T follicular helper cell (primary cell): Measurements from ENCODE around the gene STARD13.
"Not testable (repeated sequence)": the region's sequence is repeated elsewhere in the genome, so short reads cannot be mapped to it uniquely, and the experiment has no call there.

Experiments
- DNase-seq: peaks from one replicate; pipeline ENCODE4 v3.0.0-alpha.2; 2020; ENCODE audit warnings: low read depth

Gene STARD13

DNA sequence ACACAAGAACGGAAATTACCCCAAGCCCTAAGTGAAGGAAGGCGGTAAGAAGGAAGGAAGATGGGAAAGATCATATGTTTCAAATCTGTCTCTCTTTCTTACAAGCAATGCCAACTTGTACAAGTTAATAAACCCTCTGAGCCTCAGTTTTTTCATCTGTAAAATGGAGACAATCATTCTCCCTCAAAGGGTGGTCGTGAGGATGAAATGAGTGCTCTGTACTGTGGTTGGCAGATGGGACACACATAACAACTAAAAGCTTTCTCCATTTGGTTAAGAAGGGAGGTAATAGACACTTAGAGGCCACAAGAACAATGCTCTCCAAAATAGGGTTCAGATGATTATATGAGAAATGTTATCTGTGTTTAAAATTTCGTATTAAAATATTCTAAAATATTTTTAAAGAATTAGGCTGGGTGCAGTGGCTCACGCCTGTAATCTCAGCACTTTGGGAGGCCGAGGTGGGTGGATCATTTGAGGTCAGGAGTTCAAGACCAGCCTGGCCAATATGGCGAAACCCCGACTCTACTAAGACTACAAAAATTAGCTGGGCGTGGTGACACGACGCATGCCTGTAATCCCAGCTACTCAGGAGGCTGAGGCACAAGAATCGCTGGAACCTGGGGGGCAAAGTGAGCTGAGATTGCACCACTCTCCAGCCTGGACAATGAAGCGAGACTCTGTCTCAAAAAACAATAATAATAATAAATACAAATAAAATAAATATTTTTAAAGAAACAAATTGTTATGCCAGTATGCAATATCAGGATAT lies 89.7 kb downstream of the STARD13 start:
- no peak for DNase-seq

DNA sequence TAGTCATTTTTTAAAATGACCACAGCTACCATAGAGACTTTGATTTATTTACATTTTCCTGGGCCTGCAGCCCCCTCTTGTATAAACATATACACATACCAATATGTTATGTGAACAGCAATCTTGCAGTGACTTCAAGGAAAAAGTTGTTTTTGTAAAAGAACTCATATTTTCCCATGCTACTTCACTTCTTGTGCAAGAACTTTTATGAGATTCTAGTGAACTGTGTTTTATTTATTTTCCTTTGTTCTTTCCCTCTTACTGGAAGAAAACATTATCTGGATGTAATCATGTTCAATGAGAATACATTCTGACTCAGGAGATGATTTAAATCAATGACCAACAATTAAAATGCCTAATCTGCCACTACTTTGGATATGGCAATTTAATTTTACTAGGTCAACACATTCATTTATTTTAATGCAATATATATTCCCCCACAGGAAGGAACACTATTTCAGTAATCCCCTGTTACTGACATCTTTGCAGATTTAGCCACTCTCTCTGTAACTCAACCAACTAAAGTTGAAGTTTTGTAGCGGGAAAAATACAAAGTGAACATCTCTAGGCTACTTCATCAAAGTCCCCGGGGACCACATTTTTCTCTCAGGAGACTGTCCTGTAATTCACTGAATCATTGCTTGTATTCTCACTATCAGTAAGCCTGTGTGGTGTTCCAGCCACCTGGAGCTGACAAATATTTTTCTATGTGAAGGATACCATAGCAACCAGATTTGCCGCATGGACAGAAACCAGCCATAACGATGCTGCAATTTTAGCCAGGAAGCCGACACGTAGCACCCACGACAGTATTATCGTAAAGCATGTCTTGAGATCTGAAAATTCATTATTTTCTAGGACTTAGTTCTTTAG lies 90.5 kb downstream of the STARD13 start:
- no peak for DNase-seq

DNA sequence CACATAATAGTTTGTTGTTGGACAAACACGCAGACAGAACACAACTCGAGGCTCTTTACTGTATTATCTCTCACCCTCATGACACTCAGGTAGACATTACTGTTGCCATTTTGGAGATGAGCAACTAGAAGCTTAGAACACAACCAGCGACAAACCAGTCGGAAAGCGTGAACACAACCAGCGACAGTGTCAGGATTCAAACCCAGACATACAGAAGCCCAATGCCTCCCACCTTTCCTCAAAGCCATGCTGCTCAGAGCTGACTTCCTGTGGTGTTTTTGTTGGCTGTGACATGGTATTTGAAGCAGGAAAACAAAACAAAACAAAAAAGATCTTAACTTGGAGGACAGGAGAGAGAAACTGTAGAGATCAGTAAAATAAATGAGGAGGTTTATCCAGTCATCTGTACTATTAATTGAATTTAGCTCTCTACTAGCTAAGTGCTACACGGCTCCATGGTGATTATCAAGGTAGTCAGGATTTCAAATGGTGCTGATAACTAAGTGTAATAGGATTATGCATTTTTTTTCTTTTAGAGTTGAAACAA lies 92.1 kb downstream of the STARD13 start:
- DNase-seq: no peak

DNA sequence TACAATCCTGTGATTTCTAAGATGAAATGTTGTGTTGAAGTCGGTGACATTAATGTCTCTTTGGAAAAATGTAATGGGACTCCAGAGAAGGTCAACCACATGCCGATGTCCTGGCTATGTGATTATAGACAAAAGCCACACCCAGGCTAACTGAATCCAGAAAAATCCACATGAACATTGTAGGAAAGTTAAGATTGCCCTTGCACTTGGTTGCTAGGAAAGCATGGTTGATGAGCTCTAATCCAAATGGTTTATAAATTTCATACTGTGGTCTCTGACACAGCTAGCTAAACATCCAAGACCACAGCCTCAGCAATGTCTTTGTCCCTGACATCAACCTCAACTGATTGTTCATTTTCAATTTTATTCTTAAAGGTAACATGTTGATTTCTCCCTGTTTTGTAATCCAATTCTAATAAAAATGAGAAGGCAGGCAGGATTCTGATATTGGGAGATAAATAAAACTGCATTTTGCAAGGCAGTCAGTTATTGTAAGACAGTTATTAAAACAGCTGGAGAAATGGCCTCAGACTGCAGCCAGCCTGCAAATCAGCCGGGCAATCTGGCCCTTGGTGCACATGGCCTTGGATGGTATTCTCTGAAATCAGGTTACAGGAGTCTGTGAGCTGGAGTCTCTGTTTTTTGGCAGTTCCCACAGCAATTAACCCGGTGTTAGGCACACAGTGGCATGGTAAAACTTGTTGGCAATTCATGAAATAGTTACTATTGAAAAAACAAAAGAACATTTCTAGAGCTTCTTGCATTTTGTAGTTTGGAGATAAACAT lies 93.9 kb downstream of the STARD13 start:
- no peak for DNase-seq

DNA sequence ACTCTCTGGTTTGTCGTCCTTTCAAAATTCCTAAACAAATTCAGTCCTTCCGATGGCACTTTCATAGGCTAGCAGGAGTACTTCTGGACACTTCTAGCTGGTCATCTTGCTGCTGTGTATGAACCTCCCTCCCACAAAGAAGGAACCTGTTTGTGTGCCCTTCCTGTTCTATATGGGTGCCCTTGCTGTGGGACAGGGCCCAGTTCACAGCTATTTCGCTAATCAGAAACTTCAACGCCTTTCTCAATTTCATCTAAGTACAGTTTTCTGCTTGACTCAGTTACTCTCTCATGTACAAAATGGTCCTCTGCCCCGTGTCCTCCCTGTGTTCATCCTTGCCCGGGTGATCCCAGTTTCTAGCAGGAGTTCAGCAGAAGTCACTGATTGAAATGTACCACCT lies 96.1 kb downstream of the STARD13 start:
- no peak for DNase-seq

DNA sequence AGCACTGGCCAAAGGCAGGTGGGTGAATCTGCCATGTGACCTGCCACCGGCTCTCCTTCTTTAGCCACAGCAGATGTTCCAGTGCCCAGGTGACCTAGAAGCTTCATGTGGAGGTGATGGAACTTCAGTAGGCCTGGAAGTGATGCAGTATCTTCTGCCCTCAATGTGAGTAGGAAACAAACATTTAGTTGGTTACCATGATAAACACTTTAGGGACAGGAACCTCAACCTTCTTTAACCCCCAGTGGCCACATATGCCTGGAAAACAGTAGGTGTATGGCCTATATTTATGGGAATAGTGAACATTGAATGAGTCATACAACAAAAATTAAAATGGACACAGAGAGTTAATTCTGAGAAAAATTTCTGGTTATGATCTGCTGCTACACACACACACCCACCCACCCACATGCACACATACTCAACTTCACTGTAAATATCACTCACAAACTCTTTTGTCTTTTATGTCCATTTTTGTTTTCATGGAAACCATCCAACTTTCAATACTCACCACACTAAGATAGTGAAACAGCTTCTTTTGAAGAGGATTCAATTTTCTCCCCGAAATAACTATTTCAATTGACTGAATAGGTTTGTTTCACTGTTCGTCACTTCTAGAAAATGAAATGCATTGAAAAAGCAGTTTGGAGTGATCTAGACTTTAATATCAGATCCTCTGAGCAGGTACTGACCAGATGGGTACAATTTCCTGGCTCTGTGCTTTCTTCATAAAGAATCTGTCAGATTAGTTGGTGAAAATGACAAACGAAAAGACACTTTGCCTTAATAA lies 97.3 kb downstream of the STARD13 start:
- DNase-seq: no peak

DNA sequence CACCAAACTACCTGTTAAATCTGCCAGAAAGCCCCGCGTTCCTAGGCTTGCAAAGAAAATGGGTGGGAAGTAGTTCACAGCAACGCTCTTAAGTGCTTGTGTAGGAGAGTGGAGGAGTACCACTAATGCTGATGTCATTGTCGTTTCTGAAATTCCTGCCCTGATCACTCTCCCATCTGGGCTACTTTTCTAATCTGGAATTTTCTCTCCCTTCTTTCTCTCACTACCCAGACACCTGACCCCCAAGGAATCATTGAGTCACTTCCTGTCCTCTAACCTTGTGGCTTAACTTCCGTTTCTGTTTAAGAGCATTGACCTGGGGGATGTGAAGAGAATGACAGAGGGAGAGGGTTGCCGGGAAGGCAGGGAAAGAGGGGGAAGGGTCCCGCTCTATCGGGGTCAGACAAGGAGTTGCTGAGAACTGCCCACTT lies 98.7 kb downstream of the STARD13 start:
- DNase-seq: no peak

DNA sequence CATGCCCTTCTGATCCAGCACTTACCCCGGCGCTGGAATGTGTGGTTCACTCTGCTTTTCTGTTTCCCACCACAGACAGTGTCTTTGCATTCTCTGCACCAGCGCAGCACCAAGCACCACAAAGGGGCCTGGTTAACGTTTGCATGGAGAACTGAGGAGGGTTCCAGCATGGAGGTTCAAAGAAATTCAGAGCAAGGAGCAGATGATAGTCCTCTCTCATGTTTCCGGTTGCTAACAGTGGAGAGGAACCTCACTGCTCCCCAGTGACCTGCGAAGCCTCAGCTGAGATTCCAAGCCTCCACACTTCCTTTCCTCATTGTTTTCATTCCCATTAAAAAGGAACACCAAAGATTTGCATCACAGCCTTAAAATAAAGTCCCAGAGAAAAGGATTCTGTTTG lies 99.7 kb downstream of the STARD13 start:
- no peak for DNase-seq

DNA sequence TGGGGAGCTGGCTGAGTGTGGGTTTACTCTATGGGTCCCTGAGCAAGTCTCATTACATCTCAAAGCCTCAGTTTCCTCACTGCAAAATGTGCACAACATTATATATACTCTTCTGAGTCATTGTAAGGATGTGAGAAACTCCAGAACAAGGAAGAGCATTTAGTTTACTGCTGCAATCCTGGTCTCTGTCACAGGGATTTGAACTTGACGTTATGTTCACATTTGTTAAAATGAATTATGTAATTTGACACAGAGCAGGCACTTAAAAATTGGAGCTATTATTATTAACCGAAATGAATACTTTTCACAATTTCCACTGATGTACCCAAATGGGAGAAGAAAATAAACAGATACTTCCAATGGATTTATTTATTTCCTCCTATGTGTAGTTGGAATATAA lies 101.0 kb downstream of the STARD13 start:
- DNase-seq: no peak

DNA sequence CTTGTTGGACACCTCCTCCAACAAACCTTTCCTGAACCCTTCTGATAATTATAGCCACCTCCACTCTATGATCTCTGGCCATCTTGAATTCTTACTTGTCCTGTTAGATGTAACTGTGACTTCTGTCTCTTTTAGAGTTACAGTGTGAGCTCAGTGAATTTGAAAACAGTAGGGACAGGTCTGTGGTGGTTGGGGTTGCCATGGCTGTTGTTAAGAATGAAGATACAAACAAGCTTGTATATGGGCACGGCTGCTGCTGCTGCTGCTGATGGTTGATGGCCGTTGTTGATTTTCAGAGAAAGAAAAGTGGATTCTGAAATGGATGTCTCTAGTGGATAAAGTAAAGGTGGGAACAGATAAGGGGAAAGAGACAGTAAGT lies 101.5 kb downstream of the STARD13 start:
- no peak for DNase-seq

DNA sequence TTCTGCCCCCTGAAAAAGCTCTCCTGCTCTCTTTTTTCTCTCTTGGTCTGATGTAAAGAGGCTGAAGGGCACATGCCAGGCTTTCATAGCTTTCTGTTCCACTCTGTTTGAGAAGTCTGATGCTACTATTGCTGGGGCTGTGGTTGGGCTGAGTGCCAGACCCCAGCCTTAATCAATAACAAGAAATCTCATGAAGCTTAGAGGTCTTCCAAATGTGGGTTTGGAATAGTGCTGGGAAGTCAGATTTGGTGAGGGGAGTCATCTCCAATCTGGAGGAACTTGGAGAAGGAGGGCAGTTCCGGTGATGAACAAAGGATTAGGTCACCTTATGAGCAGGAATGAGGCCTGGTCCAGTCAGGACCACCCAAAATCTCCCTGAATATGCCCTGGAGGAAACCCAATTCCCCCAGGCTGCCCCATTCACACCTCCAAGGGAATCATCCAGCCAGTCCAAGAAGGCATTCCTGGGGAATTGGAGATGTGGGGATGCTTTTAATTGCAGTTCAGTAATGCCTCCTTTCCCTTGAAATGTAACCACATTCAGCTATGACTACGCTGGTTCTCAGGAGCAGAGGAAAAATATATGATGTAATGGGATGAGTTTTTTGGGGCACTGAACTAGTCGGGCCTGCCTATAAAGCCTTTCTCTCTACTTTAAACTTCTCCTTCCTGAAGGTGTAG lies 102.0 kb downstream of the STARD13 start:
- no peak for DNase-seq

DNA sequence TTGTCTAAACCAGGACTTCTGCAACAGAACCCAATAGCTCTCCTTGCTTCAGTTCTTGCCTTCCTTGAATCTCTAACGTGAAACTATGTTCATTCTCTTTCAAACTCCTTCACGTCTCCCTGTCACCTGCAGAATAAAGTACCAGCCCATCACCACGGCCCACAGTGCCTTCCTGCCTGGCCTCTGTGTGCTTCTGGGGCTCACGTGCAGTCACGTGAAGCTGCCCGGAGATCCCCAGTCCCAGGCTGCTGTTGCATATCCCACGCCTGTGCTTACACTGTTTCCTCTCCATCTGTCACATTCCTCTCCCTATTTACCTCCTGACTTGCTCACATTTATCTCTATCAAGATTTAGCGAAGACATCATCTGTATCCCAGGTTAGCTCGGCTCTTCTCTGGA lies 102.8 kb downstream of the STARD13 start:
- no peak for DNase-seq

DNA sequence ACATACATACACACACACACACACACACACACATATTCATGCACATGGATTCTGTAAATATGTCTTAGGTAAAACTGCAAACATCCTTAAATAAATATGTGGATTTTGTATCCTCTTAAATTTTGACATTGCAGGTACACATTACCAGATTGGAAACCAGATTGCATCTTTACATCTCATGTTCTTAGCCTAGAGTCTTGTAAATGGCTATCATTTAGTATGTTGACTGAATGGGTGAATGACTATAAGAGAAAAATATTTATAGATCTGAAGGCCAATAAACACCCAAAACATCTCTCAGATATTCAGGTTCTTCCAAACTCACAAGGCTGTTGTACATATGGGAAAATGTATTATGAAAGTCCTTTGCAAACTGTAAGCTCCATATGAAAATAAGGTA lies 104.3 kb downstream of the STARD13 start:
- DNase-seq: no peak

DNA sequence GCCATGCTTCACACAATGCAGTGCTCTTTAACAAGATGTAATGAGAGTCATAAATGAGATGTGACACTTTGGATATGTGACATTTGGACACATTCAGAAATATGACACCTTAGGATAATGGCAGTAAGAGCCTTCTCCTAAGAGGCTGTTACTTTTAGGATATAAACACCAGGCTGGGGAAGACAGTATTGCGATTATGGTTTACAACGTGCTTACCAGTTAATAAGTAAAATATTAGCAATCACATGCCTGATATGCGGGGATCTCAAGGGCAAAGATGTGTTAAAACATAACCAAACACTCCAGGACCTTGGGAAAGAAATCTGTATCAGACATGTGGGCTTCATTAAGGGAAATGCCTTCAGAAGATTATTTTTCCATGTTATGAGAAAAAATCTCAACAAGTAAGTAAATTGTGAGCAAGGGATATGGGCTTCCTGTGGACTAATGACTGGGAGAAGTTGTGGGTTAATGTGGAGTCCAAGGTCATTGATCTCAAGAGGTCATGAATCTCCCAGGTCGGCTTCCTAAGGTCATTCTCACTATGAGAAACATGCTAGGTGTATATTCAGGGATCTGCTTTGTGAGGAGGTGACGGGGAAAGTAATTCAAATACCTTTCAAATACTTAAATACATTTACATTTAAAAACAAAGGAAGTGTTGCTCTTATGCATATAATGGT lies 105.3 kb downstream of the STARD13 start:
- no peak for DNase-seq

DNA sequence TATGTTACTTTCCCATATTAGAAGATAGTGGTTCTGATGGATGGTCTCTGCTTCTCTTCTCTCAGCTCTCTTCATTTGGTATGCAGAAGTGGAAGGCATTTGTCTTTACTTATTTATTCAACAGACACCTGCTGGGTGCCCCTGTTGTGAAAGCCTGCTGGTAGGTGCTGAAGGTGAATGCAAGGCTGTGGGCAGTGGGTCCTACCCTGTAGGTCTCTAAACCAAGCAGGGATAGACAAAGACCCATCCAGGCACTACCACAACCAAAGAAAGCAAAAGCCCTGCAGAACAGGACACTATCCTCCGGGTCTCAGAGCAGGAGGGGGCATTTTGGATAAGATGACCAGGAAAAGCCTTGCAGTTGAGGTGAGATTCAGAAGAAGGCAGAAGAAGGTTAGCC lies 106.1 kb downstream of the STARD13 start:
- DNase-seq: no peak

DNA sequence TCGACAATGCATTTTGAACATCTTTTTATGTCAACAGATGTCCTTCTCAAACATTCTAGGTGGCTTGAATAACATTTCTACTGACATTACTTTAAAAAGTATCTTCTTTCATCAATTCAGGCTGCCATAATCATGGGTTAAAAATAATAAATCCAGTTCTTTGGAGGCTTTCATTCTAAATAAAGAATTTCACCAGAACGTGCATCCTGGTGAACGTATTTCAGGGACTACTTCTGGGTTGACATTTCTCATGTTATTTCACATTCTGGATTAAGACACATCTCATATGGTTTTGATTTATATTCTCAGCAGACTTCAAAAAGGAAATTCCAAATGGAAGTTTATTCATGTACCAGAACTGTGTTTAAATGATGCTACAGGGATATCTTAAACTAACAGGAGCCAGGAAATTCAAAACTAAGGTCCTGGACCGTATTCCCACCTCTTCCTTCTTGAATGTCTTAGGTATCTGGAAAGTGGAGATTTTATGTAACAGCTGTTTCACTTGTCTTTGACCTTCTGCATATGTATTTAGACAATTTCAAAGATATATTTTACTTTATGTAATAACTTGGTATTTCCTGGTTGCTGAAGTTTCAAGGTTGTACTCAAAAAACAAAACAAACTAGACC lies 107.2 kb downstream of the STARD13 start:
- DNase-seq: no peak

DNA sequence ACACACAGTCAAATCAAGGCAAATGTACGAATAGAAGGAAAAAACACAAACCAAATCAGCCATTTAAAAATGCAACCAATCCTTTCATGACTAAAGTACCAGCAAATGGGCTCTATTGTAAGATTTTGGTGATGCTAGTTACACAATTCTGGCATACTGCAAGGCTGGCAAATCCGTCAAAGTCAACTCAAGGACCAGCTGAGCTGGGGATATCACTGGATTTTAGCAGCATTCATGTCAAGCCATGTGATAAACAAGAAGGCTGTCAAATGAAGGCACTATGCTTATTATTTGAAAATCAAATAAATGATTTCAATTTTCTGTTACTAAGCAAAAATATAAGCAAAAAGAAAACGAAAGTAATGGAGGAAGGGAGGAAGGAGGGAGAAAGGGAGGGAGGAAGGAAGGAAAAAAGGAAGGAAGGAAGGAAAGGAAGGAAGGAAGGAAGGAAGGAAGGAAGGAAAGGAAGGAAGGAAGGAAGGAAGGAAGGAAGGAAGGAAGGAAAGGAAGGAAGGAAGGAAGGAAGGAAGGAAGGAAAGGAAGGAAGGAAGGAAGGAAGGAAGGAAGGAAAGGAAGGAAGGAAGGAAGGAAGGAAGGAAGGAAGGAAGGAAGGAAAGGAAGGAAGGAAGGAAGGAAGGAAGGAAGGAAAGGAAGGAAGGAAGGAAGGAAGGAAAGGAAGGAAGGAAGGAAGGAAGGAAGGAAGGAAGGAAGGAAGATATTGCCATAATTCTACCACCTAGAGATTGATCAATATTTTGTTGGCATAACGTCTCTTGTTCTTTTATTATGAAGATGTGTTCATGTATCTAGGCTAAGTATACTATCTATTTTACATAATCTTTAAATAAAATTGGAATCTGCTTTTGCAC lies 108.0 kb downstream of the STARD13 start:
- DNase-seq: not testable (repeated sequence)

DNA sequence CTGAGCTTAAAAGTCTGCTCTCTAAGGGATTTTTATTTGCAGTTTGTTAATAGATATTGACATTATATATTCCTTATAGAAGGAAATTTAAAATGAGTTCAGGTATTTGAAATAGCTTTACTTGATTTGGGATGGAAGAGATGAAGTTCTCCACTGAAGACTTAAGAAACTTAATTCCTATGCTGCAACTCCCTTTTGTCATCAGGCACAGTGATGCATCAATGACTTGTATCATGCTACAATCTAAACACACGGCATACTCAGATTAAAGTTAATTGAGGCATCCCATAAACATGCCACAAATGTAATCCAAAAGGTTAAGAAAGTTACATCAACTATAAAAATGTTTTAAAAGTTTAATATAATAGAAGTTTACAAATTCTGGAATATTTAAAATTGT lies 109.0 kb downstream of the STARD13 start:
- no peak for DNase-seq

DNA sequence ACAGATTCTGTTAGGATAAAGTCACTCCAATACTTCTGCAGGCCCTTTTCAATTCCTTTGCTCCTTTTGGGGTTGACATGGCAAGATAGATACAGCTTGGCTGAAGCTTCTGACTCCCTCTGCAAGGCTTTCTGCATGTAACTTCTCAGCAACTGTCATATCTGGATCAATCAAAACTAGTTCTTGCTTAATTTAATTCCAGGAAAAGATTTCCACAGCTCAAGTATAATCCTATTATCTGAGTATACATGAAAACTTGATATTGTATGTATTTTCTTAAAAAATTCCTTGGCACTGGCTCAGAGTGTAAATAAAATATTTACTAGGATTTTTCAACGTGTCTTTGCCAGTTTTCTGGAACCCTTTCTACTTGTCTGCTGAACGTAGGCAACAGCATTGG lies 109.6 kb downstream of the STARD13 start:
- no peak for DNase-seq
